Measurements from ENCODE around the gene RTN4R.

The RTN4R gene

GRCh38 chr22:20222764-20223420, 45.2 kb downstream of the RTN4R start:
- no peak for DNase-seq (ENCODE audit: low read depth)
- TF ChIP-seq, protein P1, sequence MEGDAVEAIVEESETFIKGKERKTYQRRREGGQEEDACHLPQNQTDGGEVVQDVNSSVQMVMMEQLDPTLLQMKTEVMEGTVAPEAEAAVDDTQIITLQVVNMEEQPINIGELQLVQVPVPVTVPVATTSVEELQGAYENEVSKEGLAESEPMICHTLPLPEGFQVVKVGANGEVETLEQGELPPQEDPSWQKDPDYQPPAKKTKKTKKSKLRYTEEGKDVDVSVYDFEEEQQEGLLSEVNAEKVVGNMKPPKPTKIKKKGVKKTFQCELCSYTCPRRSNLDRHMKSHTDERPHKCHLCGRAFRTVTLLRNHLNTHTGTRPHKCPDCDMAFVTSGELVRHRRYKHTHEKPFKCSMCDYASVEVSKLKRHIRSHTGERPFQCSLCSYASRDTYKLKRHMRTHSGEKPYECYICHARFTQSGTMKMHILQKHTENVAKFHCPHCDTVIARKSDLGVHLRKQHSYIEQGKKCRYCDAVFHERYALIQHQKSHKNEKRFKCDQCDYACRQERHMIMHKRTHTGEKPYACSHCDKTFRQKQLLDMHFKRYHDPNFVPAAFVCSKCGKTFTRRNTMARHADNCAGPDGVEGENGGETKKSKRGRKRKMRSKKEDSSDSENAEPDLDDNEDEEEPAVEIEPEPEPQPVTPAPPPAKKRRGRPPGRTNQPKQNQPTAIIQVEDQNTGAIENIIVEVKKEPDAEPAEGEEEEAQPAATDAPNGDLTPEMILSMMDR (conservative IDR thresholded peaks at IDR 0.05; ENCODE audit: low read length), result no peak
- H3K4me3 ChIP-seq (ENCODE audit: low read length), result no peak overlapping the region

DNA sequence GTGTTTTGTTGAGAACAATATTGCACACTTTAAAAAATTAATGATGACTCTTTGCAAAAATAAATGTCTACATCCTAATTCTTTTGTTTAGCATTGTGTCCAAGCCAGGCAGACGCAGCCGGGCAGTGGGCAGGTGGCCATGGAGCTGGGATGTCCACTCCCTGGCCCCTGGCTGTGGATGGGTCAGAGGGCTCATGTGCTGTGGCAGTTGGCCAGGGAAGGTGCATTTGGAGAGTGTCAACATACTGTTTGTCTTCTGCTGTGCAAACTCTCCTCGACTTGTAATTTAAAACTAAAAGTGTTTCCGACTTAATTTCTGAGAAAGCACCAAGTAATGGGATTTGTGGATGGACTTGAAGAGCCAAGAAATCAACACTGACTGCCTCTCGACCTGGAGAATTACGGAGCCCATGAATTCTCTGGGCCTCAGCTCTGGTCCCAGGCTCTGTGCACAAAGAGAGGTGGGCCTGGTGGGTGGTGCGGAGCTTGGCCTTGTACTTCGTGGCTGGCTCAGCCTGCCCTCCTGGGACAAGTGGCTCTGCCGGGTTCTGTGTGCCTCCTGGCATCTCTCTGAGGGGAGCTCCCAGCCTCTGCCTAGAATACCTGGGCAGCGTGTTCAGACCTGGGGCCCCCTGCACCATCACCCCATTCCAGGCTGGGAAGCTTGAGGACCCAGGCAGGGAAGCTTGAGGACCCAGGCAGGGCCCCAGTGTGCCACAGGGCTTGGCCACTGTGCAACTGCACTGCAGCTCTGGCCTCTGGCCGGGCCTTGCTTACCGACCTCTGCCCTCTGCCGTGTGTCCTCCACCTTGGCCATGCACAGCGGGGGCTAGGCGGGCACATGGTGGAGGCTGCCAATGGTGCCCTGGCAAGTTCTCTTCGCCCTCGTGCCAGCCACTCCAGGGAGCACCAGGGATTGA, 46.4 kb downstream of the RTN4R start:
- no peak overlapping the region for H3K4me3 ChIP-seq (ENCODE audit: low read length)
- DNase-seq (ENCODE audit: low read depth), result no peak
- TF ChIP-seq, protein P1 (conservative IDR thresholded peaks at IDR 0.05; ENCODE audit: low read length), result no peak

DNA sequence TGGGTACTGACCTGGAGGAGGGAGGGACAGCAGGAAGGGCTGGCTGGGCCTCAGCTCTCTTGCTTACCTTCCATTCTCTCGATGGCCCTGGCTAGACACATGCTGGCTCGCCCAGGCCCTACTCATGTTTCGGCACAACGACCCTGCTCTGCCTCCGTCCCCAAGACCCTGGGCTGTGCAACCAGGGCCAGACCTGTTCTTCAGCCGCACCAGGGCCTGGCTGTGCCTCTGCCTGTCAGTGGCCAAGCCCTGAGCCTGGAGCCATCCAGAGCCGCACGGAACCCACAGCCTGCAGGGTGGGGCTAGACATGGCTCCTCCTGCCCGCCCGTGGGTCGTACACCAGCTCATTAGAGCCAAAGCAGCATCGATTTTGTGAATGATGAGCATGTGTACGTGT, 47.5 kb downstream of the RTN4R start:
- TF ChIP-seq, protein P1 (conservative IDR thresholded peaks at IDR 0.05; ENCODE audit: low read length), result no peak
- no peak overlapping the region for H3K4me3 ChIP-seq (ENCODE audit: low read length)
- no peak for DNase-seq (ENCODE audit: low read depth)

DNA sequence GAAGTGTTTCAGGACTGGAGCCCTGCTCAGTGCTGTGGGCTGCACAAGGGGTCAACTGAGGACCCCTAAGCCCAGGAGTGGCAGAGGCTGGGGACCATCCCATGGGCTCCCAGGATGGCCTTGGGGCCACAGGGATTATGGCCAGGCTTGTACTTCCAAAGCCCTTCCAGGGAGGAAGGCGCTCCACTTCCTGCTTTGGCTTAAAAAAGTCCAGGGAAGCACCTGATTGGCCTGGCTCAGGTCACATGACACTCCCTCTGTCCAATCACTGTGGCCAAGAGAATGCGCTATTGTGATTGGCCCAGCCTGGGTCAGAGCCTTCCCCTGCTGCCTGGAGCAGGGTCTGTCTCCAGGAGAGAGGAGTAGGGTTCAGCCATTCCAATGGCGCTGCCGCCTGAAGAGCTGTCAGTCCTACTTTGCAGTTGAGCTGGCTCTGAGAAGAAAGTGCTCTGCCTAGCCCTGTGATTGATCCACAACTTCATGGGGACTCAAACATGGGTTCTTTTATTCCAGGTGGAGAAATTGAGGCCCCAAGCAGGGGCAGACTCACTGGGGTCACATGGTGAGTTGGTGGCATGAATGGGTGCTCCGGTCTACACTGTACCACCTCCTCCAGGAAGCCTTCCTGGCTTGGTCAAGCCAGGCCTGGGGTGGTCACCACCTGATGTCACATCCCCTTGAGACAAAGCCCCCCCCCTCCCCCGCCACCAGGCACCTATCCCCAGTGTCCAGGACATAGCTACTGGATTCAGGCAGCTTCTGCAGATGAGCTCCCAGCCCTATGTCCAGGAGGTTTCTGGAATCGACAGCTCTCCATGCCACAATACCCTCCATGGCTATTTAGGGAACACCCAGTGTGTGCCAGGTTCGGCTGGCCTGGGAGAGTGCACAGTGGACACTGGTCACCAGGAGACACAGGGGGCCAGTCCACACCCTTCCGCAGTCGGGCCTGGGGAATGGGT, 48.2 kb downstream of the RTN4R start:
- TF ChIP-seq, protein P1 (conservative IDR thresholded peaks at IDR 0.05; ENCODE audit: low read length), result no peak
- H3K4me3 ChIP-seq (ENCODE audit: low read length), result no peak overlapping the region
- no peak for DNase-seq (ENCODE audit: low read depth)

GRCh38 chr22:20218987-20219386, 49.1 kb downstream of the RTN4R start:
- TF ChIP-seq, protein P1 (conservative IDR thresholded peaks at IDR 0.05; ENCODE audit: low read length), result no peak
- no peak for DNase-seq (ENCODE audit: low read depth)
- H3K4me3 ChIP-seq (ENCODE audit: low read length), result no peak overlapping the region

GRCh38 chr22:20218326-20218872, 49.7 kb downstream of the RTN4R start:
- H3K4me3 ChIP-seq (ENCODE audit: low read length), result no peak overlapping the region
- TF ChIP-seq, protein P1 (conservative IDR thresholded peaks at IDR 0.05; ENCODE audit: low read length), result no peak
- no peak for DNase-seq (ENCODE audit: low read depth)
